ENCODE results near the gene NCOA5.

- TF ChIP-seq POLR2A (IDR thresholded peaks at IDR 0.05) = no peak
- TF ChIP-seq CTCF (IDR thresholded peaks at IDR 0.05) = no peak
- TF ChIP-seq EP300 (IDR thresholded peaks at IDR 0.05) = no peak
- no peak for TF ChIP-seq POLR2AphosphoS5 (IDR thresholded peaks at IDR 0.05)
Measured at GRCh38 chr20:46093531-46093930, 3.8 kb upstream of the NCOA5 start.
